Occipital lobe (tissue), 2 donors: ENCODE results near the gene FRMD7. TPM values are rescaled to one million over a fixed set of nuclear protein-coding genes. Genes with fewer than 3 reads are reported as not detected.
"Not testable (repeated sequence)": the region's sequence is repeated elsewhere in the genome, so short reads cannot be mapped to it uniquely, and the experiment has no call there.

Experiments
- DNase-seq: peaks from one replicate; lab custom pipeline; 2025; lab: John Stamatoyannopoulos, UW
- total RNA-seq: library from RNA; depleted of rRNA; stranded (reverse); fragments of >200 nt; gene quantifications from one replicate; pipeline ENCODE4 v1.2.3, GENCODE V29; 2014

FRMD7 gene
- total RNA-seq, result not detected

GRCh38 chrX:132127743-132128142, at the start of gene FRMD7:
TSS of gene FRMD7 (minus strand) at chrX:132128020. CDS start at chrX:132127844, 176 bp downstream.
- no peak for DNase-seq

- DNase-seq, result no peak
Measured at GRCh38 chrX:132173647-132174046, 45.8 kb upstream of the FRMD7 start.

GRCh38 chrX:132171881-132172280, 44.1 kb upstream of the FRMD7 start:
- DNase-seq, result no peak

GRCh38 chrX:132171478-132171877, 43.7 kb upstream of the FRMD7 start:
- DNase-seq, result no peak

- no peak for DNase-seq
Measured at GRCh38 chrX:132169554-132169953, 41.7 kb upstream of the FRMD7 start.

GRCh38 chrX:132165651-132166050, 37.8 kb upstream of the FRMD7 start:
- no peak for DNase-seq

GRCh38 chrX:132165005-132165404, 37.2 kb upstream of the FRMD7 start:
- DNase-seq, result no peak

- DNase-seq, result not testable (repeated sequence)
Measured at GRCh38 chrX:132163094-132163493, 35.3 kb upstream of the FRMD7 start.

GRCh38 chrX:132153166-132153565, 25.3 kb upstream of the FRMD7 start:
- no peak for DNase-seq

GRCh38 chrX:132146456-132146855, 18.6 kb upstream of the FRMD7 start:
- DNase-seq, result no peak

GRCh38 chrX:132144061-132144460, 16.2 kb upstream of the FRMD7 start:
- DNase-seq, result no peak

- DNase-seq, result no peak
Measured at GRCh38 chrX:132125906-132126305, 1.9 kb downstream of the FRMD7 start.

- DNase-seq, result no peak
Measured at GRCh38 chrX:132120913-132121312, 6.9 kb downstream of the FRMD7 start.

GRCh38 chrX:132119821-132120515, 7.9 kb downstream of the FRMD7 start:
- no peak for DNase-seq

GRCh38 chrX:132119283-132119682, 8.5 kb downstream of the FRMD7 start:
- DNase-seq, result no peak

- no peak for DNase-seq
Measured at GRCh38 chrX:132118358-132118757, 9.5 kb downstream of the FRMD7 start.

GRCh38 chrX:132115792-132116191, 12.0 kb downstream of the FRMD7 start:
- DNase-seq, result no peak

GRCh38 chrX:132114607-132115006, 13.2 kb downstream of the FRMD7 start:
- DNase-seq, result no peak

- no peak for DNase-seq
Measured at GRCh38 chrX:132107291-132107690, 20.5 kb downstream of the FRMD7 start.

- no peak for DNase-seq
Measured at GRCh38 chrX:132101799-132102198, 26.0 kb downstream of the FRMD7 start.

GRCh38 chrX:132101206-132101605, 26.6 kb downstream of the FRMD7 start:
- DNase-seq, result no peak

- DNase-seq, result not testable (repeated sequence)
Measured at GRCh38 chrX:132098704-132099103, 29.1 kb downstream of the FRMD7 start.

GRCh38 chrX:132094164-132094563, 33.7 kb downstream of the FRMD7 start:
- DNase-seq, result no peak
